GM21737 (cell line): ENCODE results near the gene DRC3.

Source experiments
- ATAC-seq: cut with Tn5 transposase; IDR thresholded peaks from one replicate; pipeline ENCODE4 v1.9.1; 2021; ENCODE audit warnings: mild to moderate bottlenecking, moderate library complexity; ENCODE audit not compliant: unreplicated experiment

DRC3 gene

DNA sequence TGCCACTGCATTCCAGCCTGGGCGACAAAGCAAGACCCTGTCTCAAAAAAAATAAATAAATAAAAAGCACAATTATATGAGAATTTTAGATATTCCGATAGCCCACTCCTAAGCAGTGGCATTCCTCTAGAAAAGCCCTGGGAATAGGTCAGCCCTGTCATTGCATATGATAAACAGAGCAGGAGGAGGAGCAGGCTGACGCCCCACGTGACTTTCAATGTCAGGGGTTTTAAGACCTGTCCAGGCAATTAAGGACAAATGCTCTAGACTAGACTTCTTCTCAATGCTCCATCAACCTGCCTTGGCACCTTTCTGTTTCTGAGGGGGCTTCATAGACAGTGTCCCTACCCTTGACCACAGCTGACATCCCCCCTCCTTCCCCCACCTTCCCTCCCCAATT, 8.0 kb upstream of the DRC3 start:
- ATAC-seq = no peak

DNA sequence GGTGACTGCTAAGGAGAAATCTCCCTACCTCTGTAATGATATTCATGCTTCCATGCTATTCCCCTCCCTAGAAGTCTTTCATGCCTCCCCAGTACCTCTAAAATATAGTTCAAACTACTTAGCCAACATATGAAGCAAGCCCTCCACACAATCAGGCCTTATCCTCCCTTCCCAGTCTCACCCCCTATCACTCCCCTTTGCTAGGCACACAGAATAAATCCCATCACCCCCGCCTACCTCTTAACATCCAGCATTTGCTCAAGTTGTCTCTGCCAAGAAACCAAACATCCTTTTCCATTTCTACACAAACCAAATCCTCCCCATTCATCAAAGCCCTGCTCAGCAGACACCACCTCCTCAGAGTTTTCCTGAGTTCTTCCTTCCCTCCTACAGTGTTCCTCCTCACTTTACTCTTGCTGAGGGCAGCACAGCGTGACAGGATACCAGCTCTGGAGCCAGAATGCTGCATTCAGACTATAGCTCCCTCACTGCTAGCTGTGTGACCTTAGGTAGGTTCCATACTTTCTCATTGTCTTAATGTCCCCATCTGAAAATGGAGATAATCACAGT, 7.4 kb upstream of the DRC3 start:
- ATAC-seq = no peak

DNA sequence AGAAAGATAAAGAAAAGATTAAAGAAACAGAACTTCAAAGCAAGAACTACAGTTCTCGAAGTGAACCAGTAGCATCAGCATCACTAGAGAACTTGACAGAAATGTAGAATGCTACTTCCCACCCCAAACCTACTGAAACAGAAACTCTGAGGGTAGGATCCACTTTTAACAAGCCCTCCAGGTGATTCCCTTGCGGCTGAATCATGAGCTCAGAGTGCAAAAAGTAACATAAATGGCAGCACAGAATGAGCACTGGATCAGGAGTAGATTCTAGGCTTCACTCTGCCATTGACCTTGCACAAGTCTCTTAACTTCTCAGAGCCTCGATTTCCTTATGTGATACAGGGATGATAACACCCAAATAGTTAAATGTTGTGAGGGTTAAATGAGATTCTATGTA, 6.3 kb upstream of the DRC3 start:
- ATAC-seq = no peak

DNA sequence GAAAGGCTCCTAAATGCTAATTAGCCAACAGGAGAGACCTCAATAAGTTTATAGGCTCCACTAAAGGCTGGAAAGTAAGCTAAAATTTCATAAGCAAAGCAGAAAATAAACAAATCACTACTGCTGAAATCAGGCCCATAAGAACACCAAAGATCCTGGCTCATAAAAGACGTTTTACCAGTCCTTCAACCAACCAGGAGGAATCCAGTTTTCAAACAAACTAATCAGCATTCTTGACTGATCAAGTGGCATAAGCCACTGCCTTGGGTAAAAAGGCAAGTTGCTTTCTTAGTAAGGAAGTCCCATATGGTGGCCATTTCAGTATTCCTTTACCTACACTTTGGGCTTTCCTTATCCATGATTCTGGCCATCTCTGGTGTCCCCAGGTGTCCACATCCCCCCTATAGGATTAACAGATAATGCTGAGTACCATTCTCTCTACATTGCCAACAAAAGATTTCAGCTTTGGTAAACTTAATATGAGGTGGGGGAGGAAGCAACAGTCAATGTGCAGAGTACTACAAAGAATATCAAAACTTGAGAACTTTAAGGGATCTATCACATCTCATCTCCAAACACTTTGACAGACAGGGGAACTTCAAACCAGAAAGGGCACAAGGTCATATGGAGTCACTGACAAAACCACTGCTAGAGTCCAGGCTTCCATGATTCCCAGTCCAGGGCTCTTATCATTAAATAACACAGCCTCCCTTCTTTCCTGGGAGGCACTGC, 1.8 kb upstream of the DRC3 start:
- no peak for ATAC-seq

DNA sequence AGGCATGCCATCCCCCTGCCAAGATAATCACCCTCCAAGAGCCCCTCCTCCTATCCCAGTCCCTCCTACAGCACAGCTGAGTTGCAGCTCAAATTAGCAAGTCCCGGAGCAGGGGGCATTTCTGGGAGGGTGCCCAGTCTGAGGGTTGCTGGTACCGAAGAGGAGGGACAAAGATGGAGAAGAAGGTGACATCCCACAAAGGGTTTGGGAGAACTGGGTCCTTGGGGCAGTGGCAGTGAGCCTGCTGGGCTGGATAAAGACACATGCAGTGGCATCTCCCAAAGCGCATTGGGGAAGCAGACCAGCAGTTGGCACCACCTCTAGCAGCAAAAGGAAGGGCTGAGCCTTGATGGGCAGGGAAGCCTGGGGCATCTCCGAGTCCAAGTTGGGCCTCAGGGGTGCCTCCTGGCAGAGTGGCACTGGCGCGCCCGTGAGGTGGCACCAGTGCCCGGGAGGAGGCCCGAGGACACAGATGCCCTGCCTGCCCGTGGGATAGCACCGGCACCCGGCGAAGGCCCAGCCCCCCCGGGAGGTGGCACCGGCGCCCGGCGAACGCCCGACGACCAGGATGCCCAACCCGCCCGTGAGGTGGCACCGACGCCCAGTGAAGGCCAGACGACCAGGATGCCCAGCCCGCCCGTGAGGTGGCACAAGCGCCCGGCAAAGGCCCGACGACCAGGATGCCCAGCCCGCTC, 1.1 kb upstream of the DRC3 start:
- ATAC-seq = peak; percentile 3

DNA sequence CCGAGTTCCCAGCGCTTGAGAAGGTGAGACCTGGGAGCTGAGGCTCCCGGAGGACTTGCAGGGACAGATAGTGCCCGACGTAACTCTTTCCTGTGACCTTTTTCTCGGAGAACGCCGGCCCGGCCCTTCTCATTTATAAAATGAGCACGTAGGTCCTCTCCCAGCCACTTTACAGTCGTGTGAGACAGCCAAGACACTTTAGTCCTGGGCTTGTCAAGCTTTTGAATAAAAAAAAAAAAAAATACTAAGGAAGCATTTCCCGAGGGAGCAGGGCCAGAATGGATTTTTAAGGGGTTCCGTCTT, 241 bp downstream of the DRC3 start:
- no peak for ATAC-seq

DNA sequence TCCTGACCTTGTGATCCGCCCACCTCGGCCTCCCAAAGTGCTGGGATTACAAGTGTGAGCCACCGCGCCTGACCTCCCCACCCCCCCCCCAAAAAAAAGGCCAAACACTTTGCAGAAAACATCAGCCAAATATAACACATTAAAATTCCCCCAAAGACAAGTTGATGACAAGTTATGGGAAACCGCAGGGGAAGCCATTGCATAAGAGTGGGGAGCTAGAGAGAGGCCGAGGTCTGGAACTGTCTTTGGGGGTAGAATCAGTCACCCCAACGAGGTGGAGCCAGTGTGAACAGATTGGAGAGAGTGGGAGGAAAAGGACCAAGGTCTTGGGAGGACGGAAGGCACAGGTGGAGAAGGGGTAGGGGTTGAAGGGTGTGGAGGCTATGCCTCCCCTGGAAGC, 2.8 kb downstream of the DRC3 start:
- no peak for ATAC-seq

DNA sequence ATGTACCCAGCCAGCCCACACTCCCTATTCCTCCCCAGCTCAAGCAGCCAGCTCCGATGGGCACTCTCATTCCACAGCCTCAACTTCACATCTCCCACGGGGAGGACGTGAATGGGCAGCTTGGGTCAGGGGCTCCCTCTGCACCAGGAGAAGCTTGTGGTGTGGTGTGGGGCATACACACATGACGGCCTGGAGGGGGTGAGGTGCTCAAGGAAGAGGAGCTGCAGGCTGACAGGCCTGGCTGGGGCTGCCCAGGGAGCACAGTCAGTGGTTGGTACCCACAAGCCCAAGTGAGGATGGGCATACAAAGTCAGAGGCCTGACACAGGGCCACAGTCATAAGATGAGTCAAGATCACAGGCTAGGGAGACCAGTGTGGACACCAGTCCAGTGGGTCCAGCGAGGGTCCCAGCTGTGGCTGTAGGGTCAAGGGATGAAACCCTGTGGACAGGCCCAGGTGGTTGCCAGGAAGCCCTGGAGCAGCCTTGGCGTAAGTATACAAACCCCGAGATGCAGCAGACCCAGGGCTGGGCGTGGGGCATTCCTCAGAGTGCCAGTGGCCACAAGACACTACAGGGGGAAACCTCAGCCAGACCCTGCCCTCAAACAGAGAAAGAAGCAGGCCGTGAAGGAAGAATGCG, 4.4 kb downstream of the DRC3 start:
- ATAC-seq = no peak

DNA sequence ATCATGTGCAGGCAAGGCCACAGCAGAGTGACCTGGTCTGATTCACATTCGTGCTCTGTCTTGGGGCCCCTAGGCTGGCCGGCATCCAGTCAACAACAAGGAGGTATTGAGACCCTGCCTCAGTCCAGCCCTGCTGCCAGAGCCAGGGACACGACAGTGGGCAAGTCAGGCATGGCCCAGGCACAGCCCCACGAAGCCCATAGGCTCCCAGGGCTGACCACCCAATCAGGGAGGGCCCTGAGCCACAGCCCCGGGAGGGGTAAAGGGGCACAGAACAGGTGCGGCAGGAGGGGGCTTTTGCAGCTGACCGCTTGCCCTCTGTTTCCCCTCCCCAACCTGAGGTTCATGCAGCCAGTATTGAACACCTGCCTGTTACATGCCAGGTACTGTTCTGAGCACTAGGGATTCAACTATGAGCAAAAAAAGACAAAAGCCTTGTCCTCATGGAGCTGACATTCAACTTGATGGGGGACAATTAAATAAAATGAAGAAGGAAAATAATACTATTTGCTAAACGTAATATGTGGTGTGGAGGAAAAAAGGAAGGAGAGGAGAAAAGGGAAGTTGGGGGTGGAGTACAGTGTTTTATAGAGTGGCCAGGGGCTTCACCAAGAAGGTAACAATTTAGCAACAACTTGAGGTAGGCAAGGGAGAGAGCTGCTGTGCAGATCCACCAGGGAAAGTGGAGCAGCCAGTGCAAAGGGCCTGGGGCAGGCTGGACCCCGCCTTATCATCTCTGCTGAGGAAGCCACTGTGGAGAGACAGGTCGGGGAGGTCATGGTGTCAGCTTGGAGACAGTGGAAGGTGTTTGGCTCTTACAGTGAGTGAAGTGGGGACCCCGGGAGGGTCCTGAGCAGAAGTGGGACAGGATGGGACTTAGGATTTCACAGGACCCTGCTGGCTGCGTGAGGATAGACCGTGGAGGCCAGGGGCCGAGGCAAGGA, 6.1 kb downstream of the DRC3 start:
- no peak for ATAC-seq

DNA sequence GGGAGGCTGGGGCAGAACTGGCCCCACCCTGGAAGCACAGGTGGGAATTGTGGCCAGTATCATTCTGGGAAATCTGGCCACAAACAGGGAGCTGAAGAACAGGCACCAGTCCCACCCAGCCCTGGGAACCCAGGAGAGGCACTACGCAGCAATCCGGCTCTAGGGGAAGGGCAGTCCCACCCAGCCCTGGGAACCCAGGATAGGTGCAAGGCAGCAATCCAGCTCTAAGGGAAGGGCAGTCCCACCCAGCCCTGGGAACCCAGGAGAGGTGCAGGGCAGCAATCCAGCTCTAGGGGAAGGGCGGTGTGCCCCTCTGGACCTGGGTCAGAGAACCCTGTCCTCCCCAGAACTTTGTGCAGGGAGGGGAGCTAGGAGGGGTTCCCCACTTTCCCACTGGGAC, 7.1 kb downstream of the DRC3 start:
- no peak for ATAC-seq

DNA sequence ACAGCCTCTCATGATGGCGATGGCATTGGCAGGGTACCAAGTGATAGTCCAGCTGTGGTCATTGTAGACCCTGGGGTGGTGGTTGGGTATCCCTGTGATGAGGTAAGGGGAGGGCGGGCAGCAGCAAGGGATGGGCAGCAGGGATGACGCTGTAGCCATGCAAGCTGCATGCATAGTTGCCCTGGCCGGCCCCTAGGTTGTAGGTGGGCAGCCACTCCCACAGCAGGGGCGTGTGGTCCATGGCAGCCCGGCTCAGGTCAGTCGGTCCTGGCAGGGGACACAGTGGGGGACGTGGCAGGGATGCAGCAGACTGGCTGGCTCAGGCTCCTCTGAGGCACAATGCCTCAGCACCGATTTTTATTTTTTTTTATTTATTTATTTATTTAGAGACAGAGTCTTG, 8.7 kb downstream of the DRC3 start:
- no peak for ATAC-seq

DNA sequence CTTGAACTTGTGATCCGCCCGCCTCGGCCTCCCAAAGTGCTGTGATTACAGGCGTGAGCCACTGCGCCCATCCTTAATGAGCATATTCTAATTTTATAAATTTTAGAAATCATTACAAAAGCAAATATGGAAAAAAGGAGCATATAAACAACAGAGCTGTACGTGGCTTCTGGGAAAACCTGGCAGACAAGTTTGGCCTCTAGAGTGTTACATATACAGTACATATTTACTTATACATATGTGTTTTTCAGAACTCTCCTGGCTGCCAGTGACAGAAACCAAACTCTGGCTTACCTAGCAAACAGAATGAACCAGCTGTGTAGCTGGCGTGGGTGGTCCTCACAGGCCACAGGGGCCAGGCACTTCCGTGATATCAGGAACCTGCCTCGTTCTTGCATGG, 10.1 kb downstream of the DRC3 start:
- ATAC-seq = no peak

DNA sequence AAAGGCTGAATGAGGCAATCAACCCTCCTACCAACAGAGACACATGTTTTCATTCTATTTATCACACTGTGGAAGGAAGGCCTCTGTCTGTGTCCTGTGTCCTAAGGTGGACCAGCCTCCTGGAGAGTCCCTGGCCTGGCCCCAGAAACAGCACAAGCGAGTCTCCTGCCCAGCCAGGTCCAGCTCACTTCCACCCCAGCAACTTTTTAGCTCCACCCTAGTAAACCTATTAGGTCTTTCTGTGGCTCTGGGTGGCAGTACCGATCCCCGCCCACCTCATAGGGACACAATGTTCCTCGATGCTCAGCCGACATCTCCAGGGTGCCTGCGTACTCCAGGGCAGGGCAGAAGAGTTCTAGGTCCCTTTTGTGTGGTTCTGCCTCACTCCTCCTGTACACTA, 10.7 kb downstream of the DRC3 start:
- no peak for ATAC-seq

DNA sequence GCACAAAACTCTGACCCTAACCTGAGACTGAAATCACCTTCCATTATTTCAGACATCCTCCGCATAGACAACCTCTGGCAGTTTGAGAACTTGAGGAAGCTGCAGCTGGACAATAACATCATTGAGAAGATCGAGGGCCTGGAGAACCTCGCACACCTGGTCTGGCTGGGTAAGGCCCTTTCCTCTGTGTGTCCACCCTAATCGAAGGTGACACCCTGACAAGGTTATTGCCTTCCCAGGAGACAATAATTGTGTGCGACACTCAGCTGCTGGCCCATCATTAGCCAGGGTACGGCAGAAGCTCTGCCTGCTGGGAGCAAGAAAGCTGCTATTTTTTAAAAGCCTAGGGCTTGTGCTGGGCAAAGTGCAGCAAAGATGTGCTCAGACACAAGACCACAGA, 11.1 kb downstream of the DRC3 start:
- no peak for ATAC-seq

DNA sequence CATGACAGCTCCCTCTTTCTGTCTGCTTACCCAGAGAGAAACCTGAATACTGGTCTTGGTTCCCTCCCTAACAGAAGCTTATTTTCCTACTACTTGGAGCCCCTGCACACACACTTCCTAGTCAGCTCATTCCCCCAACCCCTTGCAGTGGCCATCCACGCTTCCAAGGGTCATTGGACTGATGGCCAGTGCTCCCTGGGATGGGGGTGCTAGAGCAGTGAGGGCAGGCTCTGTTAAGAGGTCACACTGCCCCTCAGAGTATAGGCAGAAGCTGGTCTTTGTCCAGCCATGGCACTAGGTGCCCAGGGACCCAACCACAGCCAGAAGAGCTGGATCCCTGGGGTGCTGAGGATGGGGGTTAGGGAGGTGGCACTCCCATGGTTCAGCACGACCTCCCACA, 12.5 kb downstream of the DRC3 start:
- no peak for ATAC-seq

DNA sequence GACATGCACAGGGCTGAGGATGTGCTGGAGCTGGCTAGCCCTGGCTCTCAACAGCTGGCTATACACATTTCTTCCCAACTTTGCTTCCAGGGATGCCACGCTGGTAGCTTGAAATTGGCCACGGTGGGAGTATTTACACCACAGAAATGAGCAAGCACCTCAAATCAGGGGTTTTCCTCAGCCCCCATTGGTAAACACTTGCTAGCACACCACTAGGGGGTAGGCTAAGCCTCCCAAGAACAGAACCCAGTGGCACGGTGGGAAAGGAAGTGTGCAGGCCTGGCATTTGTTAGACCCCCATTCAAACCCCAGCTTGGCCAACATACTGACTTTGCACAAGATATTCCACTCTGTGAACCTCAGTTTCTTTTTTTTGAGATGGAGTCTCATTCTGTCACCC, 12.9 kb downstream of the DRC3 start:
- ATAC-seq = no peak

DNA sequence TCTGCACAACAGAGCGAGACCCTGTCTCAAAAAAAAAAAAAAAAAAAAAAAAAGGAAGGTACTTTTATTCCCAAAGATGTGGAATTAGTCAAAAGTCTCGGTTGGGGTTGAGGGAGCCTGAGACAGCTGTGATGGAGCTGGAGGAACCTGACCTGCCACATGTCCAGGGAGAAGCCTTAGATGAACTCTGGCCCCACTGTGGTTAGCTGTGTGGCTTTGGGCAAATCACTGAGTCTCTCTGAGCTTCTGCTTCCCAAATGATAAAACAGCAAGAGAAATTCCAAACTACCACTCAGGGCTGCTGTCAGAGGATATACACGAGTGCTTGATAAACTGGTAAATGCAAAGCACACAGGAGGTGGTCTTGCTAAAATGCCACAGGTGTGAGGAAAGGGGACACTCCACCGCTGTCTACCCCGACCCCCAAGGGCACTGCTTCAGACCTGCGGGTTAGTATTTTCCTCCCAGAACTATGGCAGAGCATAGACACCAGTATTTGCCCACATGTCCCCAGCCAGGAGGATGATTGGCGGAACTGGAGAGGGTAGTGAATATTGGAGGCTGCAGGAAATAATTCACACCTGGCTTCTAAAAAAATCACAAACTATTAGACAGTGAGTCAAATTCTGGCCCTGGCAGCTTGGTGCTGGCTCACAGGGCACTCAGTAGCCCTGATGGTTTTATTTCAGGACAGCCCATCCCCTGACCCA, 14.7 kb downstream of the DRC3 start:
- ATAC-seq = no peak

DNA sequence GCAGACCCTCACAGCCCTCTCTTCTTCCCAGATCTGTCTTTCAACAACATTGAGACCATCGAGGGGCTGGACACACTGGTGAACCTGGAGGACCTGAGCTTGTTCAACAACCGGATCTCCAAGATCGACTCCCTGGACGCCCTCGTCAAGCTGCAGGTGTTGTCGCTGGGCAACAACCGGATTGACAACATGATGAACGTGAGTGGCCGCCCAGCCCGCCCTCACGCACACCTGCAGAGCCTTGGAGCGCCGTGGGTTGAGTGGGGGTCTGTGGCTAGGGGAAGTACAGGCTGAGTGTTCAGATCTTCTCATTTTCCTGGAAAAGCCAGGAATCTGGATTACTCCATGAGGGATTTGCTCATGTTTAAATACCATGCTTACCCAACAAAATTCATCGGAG, 15.2 kb downstream of the DRC3 start:
- ATAC-seq = no peak

DNA sequence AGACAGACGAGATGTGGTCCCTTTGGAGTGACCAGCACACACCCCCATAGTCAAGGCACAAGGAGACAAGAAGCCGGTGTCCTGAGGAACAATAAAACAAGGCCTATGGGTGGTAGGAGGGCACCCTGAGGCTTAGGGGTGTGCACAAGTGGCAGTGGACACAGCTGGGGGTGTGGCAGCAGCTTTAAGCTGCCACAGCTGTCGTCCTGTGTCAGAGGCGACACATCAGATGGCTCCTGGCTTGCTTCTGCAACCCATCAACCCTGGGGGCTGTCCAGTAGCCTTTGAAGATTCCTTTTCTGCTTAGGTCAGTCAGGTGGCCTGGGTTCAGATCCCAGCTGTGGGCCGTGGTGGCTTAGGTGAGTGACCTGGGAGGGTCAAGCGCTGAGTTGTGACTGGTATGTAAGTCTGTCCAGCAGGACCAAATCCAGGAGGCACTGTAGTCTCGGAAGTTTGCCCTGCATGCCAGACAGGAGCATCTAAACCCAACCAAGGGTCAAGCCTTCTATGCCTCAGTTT, 15.8 kb downstream of the DRC3 start:
- ATAC-seq = no peak

DNA sequence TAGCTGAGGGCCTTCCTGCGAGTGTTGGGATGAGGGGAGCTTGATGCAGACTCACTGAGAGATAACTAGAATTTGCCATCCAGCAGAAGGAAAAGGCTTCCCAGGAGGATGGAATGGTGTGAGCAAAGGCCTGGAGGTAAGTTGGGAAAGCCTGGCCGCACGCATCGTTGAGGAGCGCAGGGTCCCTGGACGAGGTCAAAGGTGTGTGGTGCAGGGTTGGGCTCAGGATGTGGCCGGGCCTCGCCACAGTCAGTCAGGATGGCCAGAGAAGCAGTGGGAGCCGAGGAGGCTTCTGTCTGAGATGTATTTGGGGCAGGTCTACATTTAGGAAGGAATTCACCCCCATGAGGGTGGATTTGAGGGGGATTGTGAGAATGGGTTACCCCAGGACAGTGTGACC, 16.4 kb downstream of the DRC3 start:
- ATAC-seq = no peak
